GM23248 (cell line): ENCODE data around the gene SLC12A1.

Source experiments
- EZH2 ChIP-seq: fragments of 200-600 bp; sonication (generic); IDR thresholded peaks from 2 replicates; pipeline ENCODE4 v1.6.1; 2018; ENCODE audit warnings: antibody characterized with exemption, mild to moderate bottlenecking; ENCODE audit not compliant: insufficient read depth, poor library complexity, severe bottlenecking
- EZH2phosphoT487 ChIP-seq: fragments of 200-600 bp; sonication (generic); IDR thresholded peaks from 2 replicates; pipeline ENCODE4 v1.6.1; 2018; ENCODE audit warnings: antibody characterized with exemption, moderate library complexity, mild to moderate bottlenecking, low read depth; ENCODE audit not compliant: insufficient read depth

GRCh38 chr15:48340111-48340510 is 134.0 kb downstream of the SLC12A1 start:
- TF ChIP-seq EZH2phosphoT487 (no peak), EZH2 (no peak)
